ENCODE data around the gene IGFL1. TPM values are rescaled to one million over a fixed set of nuclear protein-coding genes. Genes with fewer than 3 reads are reported as not detected.
A peak's percentile ranks its signal among the peaks of the same experiment; 100 is the strongest.

The IGFL1 gene
- polyA plus RNA-seq, 2 of the 4 experiments (the other 2 are of a cell fraction): 0.88 to 1.9 TPM

GRCh38 chr19:46192992-46193650 lies 36.4 kb upstream of the IGFL1 start:
- H3K4me3 ChIP-seq: no peak overlapping the region
- 1% methylated on average over 11 of the region's 11 CpGs for WGBS (ENCODE audit: missing lambda C conversion rate)
- H3K27ac ChIP-seq: peak overlapping the region; percentile 64 to 83
- ATAC-seq: peak; percentile 37 to 76; a peak in 4 of 6 replicates
- H3K9me3 ChIP-seq: no peaks in the 10 kb centered on the region
- ChIA-PET POLR2A (interaction anchor here (0.6 to 1.6 kb wide), 3 partner anchors 11 to 1009 kb away, joined by 4 to 6 read pairs (median 4); no protein-coding TSS in a partner anchor), CTCF (interaction anchor here (0.6 to 14.6 kb wide), 15 partner anchors 9 to 583 kb away, joined by 3 to 390 read pairs (median 5); no protein-coding TSS in a partner anchor)
- TF ChIP-seq MAX (IDR thresholded peaks at IDR 0.05) (peak; percentile 73), JUNB (IDR thresholded peaks at IDR 0.05) (peak; percentile 86), NR3C1 (IDR thresholded peaks at IDR 0.05) (no peak), CHD2 (IDR thresholded peaks at IDR 0.05; ENCODE audit: low read length, partially characterized antibody) (peak; percentile 40), BCL3 (IDR thresholded peaks at IDR 0.05) (0 out of 3 replicates have a peak, but pooled peaks have one; percentile 39), EP300 (IDR thresholded peaks at IDR 0.05) (peak in 1 of 2 experiments; percentile 49; a peak in 2 of 5 replicates), GATA3 (IDR thresholded peaks at IDR 0.05; ENCODE audit: borderline replicate concordance) (peak; percentile 83), ZFP36 (IDR thresholded peaks at IDR 0.05; ENCODE audit: borderline replicate concordance, partially characterized antibody) (no peak), BHLHE40 (IDR thresholded peaks at IDR 0.05; ENCODE audit: low read depth, low read length) (no peak), JUN (IDR thresholded peaks at IDR 0.05) (peak; percentile 71 to 74; a peak in 4 of 5 replicates), FOSL2 (IDR thresholded peaks at IDR 0.05) (peak; percentile 94), FOSL2 (CRISPR knock-in tag; IDR thresholded peaks at IDR 0.05) (peak; percentile 98), E2F6 (IDR thresholded peaks at IDR 0.05; ENCODE audit: borderline replicate concordance, low read depth) (0 out of 2 replicates have a peak, but pooled peaks have one; percentile 34), CBX2 (IDR thresholded peaks at IDR 0.05; ENCODE audit: borderline replicate concordance, low read depth) (no peak), RFX5 (IDR thresholded peaks at IDR 0.05) (no peak), RAD21 (conservative IDR thresholded peaks at IDR 0.05 in 1 of 2, IDR thresholded peaks at IDR 0.05 in 1 of 2) (peak in 1 of 2 experiments; percentile 39; a peak in 1 of 5 replicates), SMC3 (IDR thresholded peaks at IDR 0.05) (peak; percentile 36; the same call in 2 of the 3 replicates), CEBPB (IDR thresholded peaks at IDR 0.05) (peak; percentile 92 to 97), TP53 (CRISPR knock-in tag; IDR thresholded peaks at IDR 0.05) (no peak), NPAS2 (CRISPR knock-in tag; IDR thresholded peaks at IDR 0.05; ENCODE audit: borderline replicate concordance) (no peak)
- peaks cover 95% of the 10 kb centered on the region for H3K4me1 ChIP-seq
- H3K4me2 ChIP-seq: peak overlapping the region; percentile 74
- DNase-seq (ENCODE audit: low read depth in 1 of 2, low spot score in 1 of 2): peak; percentile 84 to 91
- peak; percentile 88 for FAIRE-seq

- FAIRE-seq: peak; percentile 68
- no peaks in the 10 kb centered on the region for H3K9me3 ChIP-seq
- peaks cover 96% of the 10 kb centered on the region for H3K4me1 ChIP-seq
- CTCF ChIA-PET: interaction anchor here (0.6 to 14.6 kb wide), 14 partner anchors 9 to 166 kb away, joined by 3 to 390 read pairs (median 6); no protein-coding TSS in a partner anchor
- 76% methylated on average over 4 of the region's 4 CpGs for WGBS (ENCODE audit: missing lambda C conversion rate)
- DNase-seq (ENCODE audit: low read depth in 1 of 2, low spot score in 1 of 2): no peak
- peak overlapping the region; percentile 64 to 83 for H3K27ac ChIP-seq
- POLR2A ChIA-PET: interaction anchor here (0.6 to 1.6 kb wide), 3 partner anchors 10 to 1009 kb away, joined by 4 to 6 read pairs (median 4); no protein-coding TSS in a partner anchor
- ATAC-seq: peak; percentile 22 to 36
- no peak overlapping the region for H3K4me3 ChIP-seq
- H3K4me2 ChIP-seq: peak overlapping the region; percentile 74
- TF ChIP-seq NR3C1 (IDR thresholded peaks at IDR 0.05) (no peak), ZFP36 (IDR thresholded peaks at IDR 0.05; ENCODE audit: borderline replicate concordance, partially characterized antibody) (no peak), ZC3H11A (IDR thresholded peaks at IDR 0.05) (no peak), RFX5 (IDR thresholded peaks at IDR 0.05) (no peak), MAFK (IDR thresholded peaks at IDR 0.05; ENCODE audit: partially characterized antibody) (no peak), PHF8 (IDR thresholded peaks at IDR 0.05; ENCODE audit: borderline replicate concordance, low read depth) (no peak), FOXS1 (CRISPR knock-in tag; IDR thresholded peaks at IDR 0.05) (no peak), FOSL2 (IDR thresholded peaks at IDR 0.05) (no peak), FOSL2 (CRISPR knock-in tag; IDR thresholded peaks at IDR 0.05) (no peak), HOXA7 (CRISPR knock-in tag; IDR thresholded peaks at IDR 0.05) (no peak), NFE2L2 (conservative IDR thresholded peaks at IDR 0.05; ENCODE audit: low read length) (no peak), ZNF302 (CRISPR knock-in tag; IDR thresholded peaks at IDR 0.05) (no peak), REST (IDR thresholded peaks at IDR 0.05) (no peak), HOXB13 (CRISPR knock-in tag; IDR thresholded peaks at IDR 0.05; ENCODE audit: low read depth) (no peak), TFCP2L1 (CRISPR knock-in tag; IDR thresholded peaks at IDR 0.05) (no peak)
Observed at GRCh38 chr19:46193678-46194077, 35.9 kb upstream of the IGFL1 start.

All from A549 (cell line).